Glutamatergic neuron (in vitro differentiated cells): ENCODE data around the gene CAPG. TPM values are rescaled to one million over a fixed set of nuclear protein-coding genes. Genes with fewer than 3 reads are reported as not detected.

ENCODE experiments used
- DNase-seq: peaks from one replicate; pipeline ENCODE4 v3.0.0; 2022
- H3K27ac Mint-ChIP-seq: one replicate; pipeline ENCODE4 v1.8.0; 2020; ENCODE audit warnings: mild to moderate bottlenecking, mixed read lengths, inconsistent platforms; ENCODE audit not compliant: unreplicated experiment
- H3K27me3 Mint-ChIP-seq: one replicate; pipeline ENCODE4 v1.8.0; 2020; ENCODE audit warnings: mild to moderate bottlenecking, moderate library complexity, mixed read lengths, inconsistent platforms; ENCODE audit not compliant: unreplicated experiment
- H3K36me3 Mint-ChIP-seq: one replicate; pipeline ENCODE4 v1.8.0; 2020; ENCODE audit warnings: mild to moderate bottlenecking, mixed read lengths, inconsistent platforms; ENCODE audit not compliant: unreplicated experiment
- H3K4me1 Mint-ChIP-seq: one replicate; pipeline ENCODE4 v1.8.0; 2020; ENCODE audit warnings: mild to moderate bottlenecking, low read depth, mixed read lengths, inconsistent platforms; ENCODE audit not compliant: unreplicated experiment
- H3K4me3 Mint-ChIP-seq: one replicate; pipeline ENCODE4 v1.8.0; 2020; ENCODE audit warnings: mild to moderate bottlenecking, mixed read lengths, inconsistent platforms; ENCODE audit not compliant: unreplicated experiment
- H3K9me3 Mint-ChIP-seq: one replicate; pipeline ENCODE4 v1.8.0; 2020; ENCODE audit warnings: mild to moderate bottlenecking, moderate library complexity, mixed read lengths, inconsistent platforms; ENCODE audit not compliant: unreplicated experiment
- CTCF ChIP-seq: fragments of 200-600 bp; sonication (generic); IDR thresholded peaks from one replicate; pipeline ENCODE4 v1.5.0; 2021; ENCODE audit not compliant: partially characterized antibody, unreplicated experiment
- total RNA-seq: library from RNA; stranded (reverse); fragmentation: NEBNext Ultra II Directional; extraction: Animal tissue kit (Norgen Biotek cat#: 25700); gene quantifications from one replicate; pipeline ENCODE4 v1.2.1, GENCODE V29; 2021; ENCODE audit not compliant: unreplicated experiment

The CAPG gene
- total RNA-seq, 1 donor from 2014 or later, result 15.5 TPM

- TF ChIP-seq CTCF, result no peak
- no peak for DNase-seq
- Mint-ChIP-seq H3K36me3 (peaks cover 11% of the 10 kb centered on the region), H3K27ac (no peak overlapping the region), H3K27me3 (peaks cover 5% of the 10 kb centered on the region), H3K9me3 (peaks cover 1% of the 10 kb centered on the region), H3K4me1 (peaks cover 6% of the 10 kb centered on the region), H3K4me3 (no peak overlapping the region)
Measured at GRCh38 chr2:85401844-85402243, 8.3 kb downstream of the CAPG start.

GRCh38 chr2:85401464-85401805 is 8.7 kb downstream of the CAPG start:
- H3K4me1 Mint-ChIP-seq, result peaks cover 6% of the 10 kb centered on the region
- no peak for DNase-seq
- peaks cover 11% of the 10 kb centered on the region for H3K36me3 Mint-ChIP-seq
- TF ChIP-seq CTCF, result no peak
- no peak overlapping the region for H3K27ac Mint-ChIP-seq
- H3K27me3 Mint-ChIP-seq, result peaks cover 5% of the 10 kb centered on the region
- H3K4me3 Mint-ChIP-seq, result no peak overlapping the region
- H3K9me3 Mint-ChIP-seq, result peaks cover 1% of the 10 kb centered on the region

GRCh38 chr2:85400541-85401463 is 9.4 kb downstream of the CAPG start:
- no peak for DNase-seq
- Mint-ChIP-seq H3K36me3 (peaks cover 11% of the 10 kb centered on the region), H3K4me1 (peaks cover 6% of the 10 kb centered on the region), H3K9me3 (peaks cover 1% of the 10 kb centered on the region), H3K4me3 (no peak overlapping the region), H3K27me3 (peaks cover 5% of the 10 kb centered on the region), H3K27ac (no peak overlapping the region)
- TF ChIP-seq CTCF, result no peak

GRCh38 chr2:85400023-85400422 is 10.1 kb downstream of the CAPG start:
- no peak for TF ChIP-seq CTCF
- peaks cover 1% of the 10 kb centered on the region for H3K4me1 Mint-ChIP-seq
- peaks cover 11% of the 10 kb centered on the region for H3K36me3 Mint-ChIP-seq
- H3K4me3 Mint-ChIP-seq, result no peak overlapping the region
- no peak for DNase-seq
- H3K27ac Mint-ChIP-seq, result no peak overlapping the region
- peaks cover 5% of the 10 kb centered on the region for H3K27me3 Mint-ChIP-seq
- H3K9me3 Mint-ChIP-seq, result peaks cover 1% of the 10 kb centered on the region

GRCh38 chr2:85399183-85399455 is 11.0 kb downstream of the CAPG start:
- Mint-ChIP-seq H3K4me3 (no peak overlapping the region), H3K27ac (no peak overlapping the region), H3K9me3 (peaks cover 1% of the 10 kb centered on the region), H3K4me1 (no peaks in the 10 kb centered on the region), H3K36me3 (peaks cover 11% of the 10 kb centered on the region), H3K27me3 (peaks cover 5% of the 10 kb centered on the region)
- no peak for DNase-seq
- no peak for TF ChIP-seq CTCF
